ENCODE data around the gene MCRIP1.

- no peak for TF ChIP-seq CTCF (IDR thresholded peaks at IDR 0.05)
- no peak for TF ChIP-seq POLR2A (IDR thresholded peaks at IDR 0.05)
Measured at GRCh38 chr17:81805707-81806460, 27.2 kb downstream of the MCRIP1 start.
